DND-41 (cell line): ENCODE results near the gene TRIM3.

Experiments used
- CTCF ChIP-seq: IDR thresholded peaks from 2 replicates; pipeline ENCODE4 v1.5.1; 2012; ENCODE audit warnings: borderline replicate concordance, low read length, moderate library complexity, mild to moderate bottlenecking; ENCODE audit not compliant: poor library complexity, severe bottlenecking; ENCODE audit errors: extremely low read depth
- EZH2 ChIP-seq: IDR thresholded peaks from 3 replicates; pipeline ENCODE4 v1.6.1; 2012; ENCODE audit warnings: borderline replicate concordance, low read depth, mild to moderate bottlenecking, moderate library complexity, low read length, inconsistent platforms; ENCODE audit not compliant: severe bottlenecking

DNA sequence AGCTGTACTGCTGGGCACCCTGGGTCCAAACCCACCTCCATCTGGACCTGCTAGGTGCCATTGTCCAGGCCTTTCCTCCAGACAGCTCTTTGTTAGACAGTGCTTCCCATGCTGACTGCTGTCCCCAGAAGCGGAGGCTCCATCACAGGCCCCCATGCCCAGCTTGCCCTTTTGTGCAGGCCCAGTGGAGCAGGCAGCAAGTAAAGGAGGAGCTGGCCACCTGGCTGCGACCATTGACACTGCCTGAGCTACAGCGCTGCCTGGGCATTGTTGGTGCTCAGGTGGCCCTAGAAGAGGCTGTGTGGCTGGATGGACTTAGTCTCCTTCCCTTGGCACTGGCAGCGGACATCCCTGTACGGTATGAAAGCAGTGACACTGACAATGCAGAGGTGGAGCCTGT lies 24.8 kb upstream of the TRIM3 start:
- TF ChIP-seq CTCF (no peak), EZH2 (no peak)
